ENCODE measurements around the gene EGLN2. TPM values are rescaled to one million over a fixed set of nuclear protein-coding genes. Genes with fewer than 3 reads are reported as not detected.
A peak's percentile ranks its signal among the peaks of the same experiment; 100 is the strongest.

The EGLN2 gene
- total RNA-seq, 2 experiments from 2014 or later, result 121 to 126 TPM

- no peak overlapping the region for H3K27ac Mint-ChIP-seq
These were observed 7.6 kb upstream of the EGLN2 start for GRCh38 chr19:40791349-40791748.

GRCh38 chr19:40791996-40792395 is 7.0 kb upstream of the EGLN2 start:
- no peak for DNase-seq
- Mint-ChIP-seq H3K36me3 (ENCODE audit: low read depth) (peaks cover 23% of the 10 kb centered on the region), H3K9me3 (ENCODE audit: insufficient read depth) (no peaks in the 10 kb centered on the region), H3K27ac (no peak overlapping the region), H3K27me3 (ENCODE audit: low read depth) (no peaks in the 10 kb centered on the region), H3K4me1 (ENCODE audit: low read depth) (peaks cover 16% of the 10 kb centered on the region), H3K4me3 (no peak overlapping the region)
- ATAC-seq, result no peak
- ChIA-PET CTCF (interaction anchor here (1.0 to 1.1 kb wide), 2 partner anchors 14 to 47 kb away, joined by 3 to 4 read pairs; no protein-coding TSS in a partner anchor), POLR2A (interaction anchor here (0.7 to 1.4 kb wide), 2 partner anchors 14 to 17 kb away, joined by 3 to 4 read pairs; no protein-coding TSS in a partner anchor)

More at GRCh38 chr19:40791349-40791748, 7.6 kb upstream of the EGLN2 start:
- H3K27me3 Mint-ChIP-seq (ENCODE audit: low read depth), result no peaks in the 10 kb centered on the region
- H3K4me1 Mint-ChIP-seq (ENCODE audit: low read depth), result peaks cover 14% of the 10 kb centered on the region
- H3K4me3 Mint-ChIP-seq, result no peak overlapping the region
- CTCF ChIA-PET, result interaction anchor here (1.1 kb wide), 1 partner anchor 15 kb away, joined by 4 read pairs; no protein-coding TSS in a partner anchor
- H3K36me3 Mint-ChIP-seq (ENCODE audit: low read depth), result peaks cover 28% of the 10 kb centered on the region
- ATAC-seq (no peak), DNase-seq (no peak)
- no peaks in the 10 kb centered on the region for H3K9me3 Mint-ChIP-seq (ENCODE audit: insufficient read depth)
- POLR2A ChIA-PET, result no interaction called here

GRCh38 chr19:40797166-40797962 is 1.6 kb upstream of the EGLN2 start:
- ATAC-seq (no peak), DNase-seq (no peak)
- peaks cover 28% of the 10 kb centered on the region for H3K36me3 Mint-ChIP-seq (ENCODE audit: low read depth)
- H3K4me3 Mint-ChIP-seq, result peak overlapping the region; percentile 93
- H3K27me3 Mint-ChIP-seq (ENCODE audit: low read depth), result no peaks in the 10 kb centered on the region
- peak overlapping the region; percentile 96 for H3K27ac Mint-ChIP-seq
- H3K4me1 Mint-ChIP-seq (ENCODE audit: low read depth), result peaks cover 46% of the 10 kb centered on the region
- no peaks in the 10 kb centered on the region for H3K9me3 Mint-ChIP-seq (ENCODE audit: insufficient read depth)
- CTCF ChIA-PET, result interaction anchor here (1.1 to 3.8 kb wide), 7 partner anchors 10 to 64 kb away, joined by 3 to 49 read pairs (median 6); partner anchors contain the start of genes ACTMAP, RAB4B and SNRPA
- POLR2A ChIA-PET, result interaction anchor here (0.6 to 3.9 kb wide), 8 partner anchors 10 to 46 kb away, joined by 3 to 38 read pairs (median 6); partner anchors contain the start of genes ACTMAP, RAB4B and SNRPA

- Mint-ChIP-seq H3K4me3 (peak overlapping the region; percentile 93), H3K4me1 (ENCODE audit: low read depth) (peaks cover 51% of the 10 kb centered on the region), H3K9me3 (ENCODE audit: insufficient read depth) (no peaks in the 10 kb centered on the region), H3K27me3 (ENCODE audit: low read depth) (no peaks in the 10 kb centered on the region), H3K27ac (peak overlapping the region; percentile 96), H3K36me3 (ENCODE audit: low read depth) (peaks cover 32% of the 10 kb centered on the region)
- peak; percentile 80 for DNase-seq
- CTCF ChIA-PET, result interaction anchor here (0.7 to 3.8 kb wide), 16 partner anchors 9 to 135 kb away, joined by 3 to 49 read pairs (median 4); partner anchors contain the start of genes ACTMAP, RAB4B and SNRPA
- peak; percentile 50 for ATAC-seq
- POLR2A ChIA-PET, result interaction anchor here (0.6 to 3.9 kb wide), 9 partner anchors 9 to 372 kb away, joined by 3 to 38 read pairs (median 4); partner anchors contain the start of genes ACTMAP, RAB4B and SNRPA
These were observed 868 bp upstream of the EGLN2 start for GRCh38 chr19:40797963-40798682.

GRCh38 chr19:40799558-40800338 is 757 bp downstream of the EGLN2 start:
- peaks cover 68% of the 10 kb centered on the region for H3K4me1 Mint-ChIP-seq (ENCODE audit: low read depth)
- peak overlapping the region; percentile 95 for H3K4me3 Mint-ChIP-seq
- ATAC-seq (no peak), DNase-seq (peak; percentile 54)
- peaks cover 45% of the 10 kb centered on the region for H3K36me3 Mint-ChIP-seq (ENCODE audit: low read depth)
- peak overlapping the region; percentile 92 for H3K27ac Mint-ChIP-seq
- ChIA-PET CTCF (interaction anchor here (3.8 kb wide), 1 partner anchor 22 kb away, joined by 49 read pairs; the partner anchor contains the start of gene RAB4B), POLR2A (interaction anchor here (3.9 kb wide), 1 partner anchor 22 kb away, joined by 38 read pairs; the partner anchor contains the start of gene RAB4B)
- H3K9me3 Mint-ChIP-seq (ENCODE audit: insufficient read depth), result no peaks in the 10 kb centered on the region
- no peaks in the 10 kb centered on the region for H3K27me3 Mint-ChIP-seq (ENCODE audit: low read depth)

GRCh38 chr19:40800339-40800996 is 1.5 kb downstream of the EGLN2 start:
- ATAC-seq (no peak), DNase-seq (no peak)
- Mint-ChIP-seq H3K9me3 (ENCODE audit: insufficient read depth) (no peaks in the 10 kb centered on the region), H3K4me3 (peak overlapping the region; percentile 95), H3K4me1 (ENCODE audit: low read depth) (peaks cover 75% of the 10 kb centered on the region), H3K36me3 (ENCODE audit: low read depth) (peaks cover 52% of the 10 kb centered on the region), H3K27me3 (ENCODE audit: low read depth) (no peaks in the 10 kb centered on the region), H3K27ac (peak overlapping the region; percentile 92)
- CTCF ChIA-PET, result interaction anchor here (3.8 kb wide), 1 partner anchor 23 kb away, joined by 49 read pairs; the partner anchor contains the start of gene RAB4B
- POLR2A ChIA-PET, result interaction anchor here (1.1 to 3.9 kb wide), 2 partner anchors 22 to 47 kb away, joined by 3 to 38 read pairs; partner anchors contain the start of gene RAB4B

GRCh38 chr19:40800997-40801377 is 2.0 kb downstream of the EGLN2 start:
- Mint-ChIP-seq H3K27ac (peak overlapping the region; percentile 70), H3K9me3 (ENCODE audit: insufficient read depth) (no peaks in the 10 kb centered on the region), H3K27me3 (ENCODE audit: low read depth) (no peaks in the 10 kb centered on the region), H3K4me1 (ENCODE audit: low read depth) (peaks cover 80% of the 10 kb centered on the region), H3K36me3 (ENCODE audit: low read depth) (peaks cover 56% of the 10 kb centered on the region), H3K4me3 (peak overlapping the region; percentile 95)
- ChIA-PET POLR2A (interaction anchor here (1.1 to 3.9 kb wide), 2 partner anchors 23 to 48 kb away, joined by 3 to 38 read pairs; partner anchors contain the start of gene RAB4B), CTCF (no interaction called here)
- DNase-seq (no peak), ATAC-seq (no peak)

GRCh38 chr19:40801426-40802299 is 2.7 kb downstream of the EGLN2 start:
- DNase-seq, result no peak

GRCh38 chr19:40802300-40803169 is 3.5 kb downstream of the EGLN2 start:
- CTCF ChIA-PET, result interaction anchor here (0.8 to 1.6 kb wide), 5 partner anchors 9 to 168 kb away, joined by 3 to 5 read pairs (median 3); partner anchors contain the start of genes ACTMAP and SNRPA
- Mint-ChIP-seq H3K36me3 (ENCODE audit: low read depth) (peaks cover 64% of the 10 kb centered on the region), H3K4me3 (peak overlapping the region; percentile 95), H3K9me3 (ENCODE audit: insufficient read depth) (no peaks in the 10 kb centered on the region), H3K27me3 (ENCODE audit: low read depth) (no peaks in the 10 kb centered on the region), H3K4me1 (ENCODE audit: low read depth) (peaks cover 87% of the 10 kb centered on the region), H3K27ac (peak overlapping the region; percentile 95)
- no peak for ATAC-seq
- POLR2A ChIA-PET, result interaction anchor here (6.1 kb wide), 1 partner anchor 25 kb away, joined by 35 read pairs; the partner anchor contains the start of gene RAB4B
- DNase-seq, result no peak

More at GRCh38 chr19:40801426-40802299, 2.7 kb downstream of the EGLN2 start:
- H3K4me3 Mint-ChIP-seq, result peak overlapping the region; percentile 95
- POLR2A ChIA-PET, result interaction anchor here (1.1 to 6.1 kb wide), 2 partner anchors 24 to 49 kb away, joined by 3 to 35 read pairs; partner anchors contain the start of gene RAB4B
- H3K27ac Mint-ChIP-seq, result peak overlapping the region; percentile 95
- no peak for ATAC-seq
- H3K36me3 Mint-ChIP-seq (ENCODE audit: low read depth), result peaks cover 60% of the 10 kb centered on the region
- H3K4me1 Mint-ChIP-seq (ENCODE audit: low read depth), result peaks cover 84% of the 10 kb centered on the region
- CTCF ChIA-PET, result interaction anchor here (0.8 to 1.6 kb wide), 4 partner anchors 10 to 167 kb away, joined by 3 to 4 read pairs (median 3); partner anchors contain the start of genes ACTMAP and SNRPA
- H3K9me3 Mint-ChIP-seq (ENCODE audit: insufficient read depth), result no peaks in the 10 kb centered on the region
- H3K27me3 Mint-ChIP-seq (ENCODE audit: low read depth), result no peaks in the 10 kb centered on the region

All from activated CD8-positive, alpha-beta T cell treated with anti-CD3 and anti-CD28 coated beads, Interleukin-2, amount 10 ng/mL, durations not matched to agents 7 days and 5 days (primary cell).